HEK293T (cell line): ENCODE data around the gene GHITM.
A peak's percentile ranks its signal among the peaks of the same experiment; 100 is the strongest.

Experiments
- CTCF ChIA-PET: fragments of 350-600 bp; formaldehyde crosslinking; extraction: SDS; loops from one replicate; lab custom pipeline; 2021; ENCODE audit warnings: antibody characterized with exemption, inconsistent platforms; lab: Yijun Ruan, JAX
- POLR2A ChIA-PET: fragments of 350-600 bp; formaldehyde crosslinking; extraction: SDS; loops from one replicate; lab custom pipeline; 2020; ENCODE audit warnings: antibody characterized with exemption, inconsistent platforms; lab: Yijun Ruan, JAX
- DNase-seq: peaks from one replicate; pipeline ENCODE4 v3.0.0; 2012; ENCODE audit warnings: mixed read lengths; ENCODE audit errors: extremely low spot score
- ARNT ChIP-seq: fragments of 450-650 bp; IDR thresholded peaks from 2 replicates; pipeline ENCODE4 v1.6.1; 2017; ENCODE audit warnings: mild to moderate bottlenecking
- BHLHE40 ChIP-seq: fragments of 450-650 bp; IDR thresholded peaks from 2 replicates; pipeline ENCODE4 v1.6.1; 2016; ENCODE audit warnings: mild to moderate bottlenecking, moderate library complexity, borderline replicate concordance
- CTBP1 ChIP-seq: fragments of 450-650 bp; IDR thresholded peaks from 2 replicates; pipeline ENCODE4 v1.6.1; 2016; ENCODE audit warnings: borderline replicate concordance
- ELF4 ChIP-seq: fragments of 450-650 bp; IDR thresholded peaks from 2 replicates; pipeline ENCODE4 v1.6.1; 2017; ENCODE audit warnings: antibody characterized with exemption
- FOXA1 ChIP-seq: fragments of 450-650 bp; IDR thresholded peaks from 2 replicates; pipeline ENCODE4 v1.6.1; 2016; ENCODE audit warnings: mild to moderate bottlenecking
- FOXK2 ChIP-seq: fragments of 450-650 bp; IDR thresholded peaks from 2 replicates; pipeline ENCODE4 v1.6.1; 2016; ENCODE audit warnings: mild to moderate bottlenecking
- FOXM1 ChIP-seq: fragments of 450-650 bp; IDR thresholded peaks from 2 replicates; pipeline ENCODE4 v1.6.1; 2017; ENCODE audit warnings: mild to moderate bottlenecking, borderline replicate concordance
- HDGF ChIP-seq: fragments of 450-650 bp; IDR thresholded peaks from 2 replicates; pipeline ENCODE4 v1.6.1; 2017; ENCODE audit warnings: antibody characterized with exemption, borderline replicate concordance
- L3MBTL2 ChIP-seq: fragments of 450-650 bp; conservative IDR thresholded peaks from 2 replicates; pipeline ENCODE4 v1.6.1; 2016; ENCODE audit warnings: mild to moderate bottlenecking
- LEF1 ChIP-seq: fragments of 450-650 bp; IDR thresholded peaks from 2 replicates; pipeline ENCODE4 v1.6.1; 2017; ENCODE audit warnings: mild to moderate bottlenecking, borderline replicate concordance
- NFRKB ChIP-seq: fragments of 450-650 bp; IDR thresholded peaks from 2 replicates; pipeline ENCODE4 v1.6.1; 2016; ENCODE audit warnings: mild to moderate bottlenecking, moderate library complexity
- SP1 ChIP-seq: fragments of 450-650 bp; IDR thresholded peaks from 2 replicates; pipeline ENCODE4 v1.6.1; 2017
- SUZ12 ChIP-seq: fragments of 450-650 bp; IDR thresholded peaks from 2 replicates; pipeline ENCODE4 v1.6.1; 2016; ENCODE audit warnings: mild to moderate bottlenecking
- TARDBP ChIP-seq: fragments of 450-650 bp; IDR thresholded peaks from 2 replicates; pipeline ENCODE4 v1.6.1; 2016
- ZNF384 ChIP-seq: fragments of 450-650 bp; IDR thresholded peaks from 2 replicates; pipeline ENCODE4 v1.6.1; 2016
- TF ChIP-seq, protein P1 (sequence below): fragments of 450-650 bp; IDR thresholded peaks from 2 replicates; pipeline ENCODE4 v1.6.1; 2016

The GHITM gene

DNA sequence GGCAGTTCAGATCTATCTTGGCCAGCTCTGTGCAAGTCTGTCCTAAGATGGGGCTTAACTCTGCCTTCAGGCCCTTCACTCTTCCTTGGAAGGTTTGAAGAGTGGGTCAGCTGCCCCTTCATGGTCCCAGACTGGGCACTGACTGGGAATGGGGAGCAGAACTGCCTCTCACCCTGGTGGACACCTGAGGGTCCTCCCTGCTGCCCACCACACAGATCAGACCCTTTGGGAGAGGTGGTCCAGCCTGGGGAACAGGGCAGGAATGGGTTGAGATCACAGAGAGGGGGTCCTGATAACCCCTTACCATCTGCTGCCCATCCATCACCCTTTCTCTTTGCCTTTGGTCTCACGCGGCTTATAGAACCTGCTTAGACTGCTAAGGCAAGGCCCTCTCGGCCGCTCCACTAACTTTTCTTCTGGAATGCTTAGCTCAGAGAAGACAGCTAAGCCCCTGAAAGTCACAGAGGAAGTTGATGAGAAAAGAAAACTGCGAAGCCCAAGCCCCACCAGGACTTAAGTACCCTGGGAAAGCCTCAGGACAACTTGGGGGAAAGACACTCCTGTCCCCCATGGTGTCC is 54.6 kb downstream of the GHITM start:
- TF ChIP-seq ARNT (no peak), NFRKB (no peak), ELF4 (no peak), TARDBP (no peak), HDGF (no peak), LEF1 (no peak), FOXK2 (no peak), SP1 (no peak), CTBP1 (no peak), FOXM1 (no peak), ZNF384 (no peak), BHLHE40 (no peak)
- CTCF ChIA-PET, result no interaction called here
- no peak for DNase-seq
- POLR2A ChIA-PET, result no interaction called here

DNA sequence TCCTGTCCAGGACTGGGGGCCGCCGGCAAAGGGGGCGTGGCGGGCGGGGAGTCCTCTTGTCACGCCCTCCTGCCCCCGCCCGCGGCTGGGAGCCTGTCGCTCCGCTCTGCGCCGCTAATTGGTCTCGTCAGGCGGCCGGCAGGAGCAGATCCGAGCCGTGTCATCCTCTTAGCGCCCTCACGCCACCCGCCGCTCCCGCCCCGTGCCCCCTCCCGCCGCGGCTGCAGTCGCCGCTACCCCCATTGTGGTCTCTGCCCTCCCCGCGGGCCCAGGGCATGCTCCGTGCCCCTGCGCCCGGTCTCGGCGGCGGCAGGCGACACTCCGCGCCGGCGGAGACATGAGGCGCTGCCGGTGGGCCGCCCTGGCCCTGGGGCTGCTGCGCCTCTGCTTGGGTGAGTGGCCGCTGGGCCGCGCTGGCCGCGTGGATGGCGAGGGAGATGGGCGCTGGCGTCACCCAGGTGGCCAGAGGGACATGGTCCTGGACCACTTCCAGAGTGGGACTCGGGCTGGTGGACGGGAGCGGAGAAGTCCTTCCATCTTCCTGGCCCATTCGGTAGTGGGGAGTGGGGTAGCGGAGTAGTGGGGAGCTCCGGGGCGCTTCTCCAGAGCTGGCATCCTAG is 55.2 kb downstream of the GHITM start, which contains the start of gene CDHR1:
Gene CDHR1, plus strand, starts transcription at position 114 of the 620 bp plus-strand sequence. Its CDS starts 224 bp downstream, at position 338.
- peak; percentile 68 for DNase-seq
- TF ChIP-seq L3MBTL2 (no peak), NFRKB (no peak), BHLHE40 (no peak), ZNF384 (no peak), SUZ12 (no peak), HDGF (no peak), FOXK2 (no peak), ARNT (no peak), LEF1 (no peak), CTBP1 (no peak), TARDBP (no peak), FOXA1 (no peak), SP1 (no peak)
- ChIA-PET CTCF (no interaction called here), POLR2A (no interaction called here)

DNA sequence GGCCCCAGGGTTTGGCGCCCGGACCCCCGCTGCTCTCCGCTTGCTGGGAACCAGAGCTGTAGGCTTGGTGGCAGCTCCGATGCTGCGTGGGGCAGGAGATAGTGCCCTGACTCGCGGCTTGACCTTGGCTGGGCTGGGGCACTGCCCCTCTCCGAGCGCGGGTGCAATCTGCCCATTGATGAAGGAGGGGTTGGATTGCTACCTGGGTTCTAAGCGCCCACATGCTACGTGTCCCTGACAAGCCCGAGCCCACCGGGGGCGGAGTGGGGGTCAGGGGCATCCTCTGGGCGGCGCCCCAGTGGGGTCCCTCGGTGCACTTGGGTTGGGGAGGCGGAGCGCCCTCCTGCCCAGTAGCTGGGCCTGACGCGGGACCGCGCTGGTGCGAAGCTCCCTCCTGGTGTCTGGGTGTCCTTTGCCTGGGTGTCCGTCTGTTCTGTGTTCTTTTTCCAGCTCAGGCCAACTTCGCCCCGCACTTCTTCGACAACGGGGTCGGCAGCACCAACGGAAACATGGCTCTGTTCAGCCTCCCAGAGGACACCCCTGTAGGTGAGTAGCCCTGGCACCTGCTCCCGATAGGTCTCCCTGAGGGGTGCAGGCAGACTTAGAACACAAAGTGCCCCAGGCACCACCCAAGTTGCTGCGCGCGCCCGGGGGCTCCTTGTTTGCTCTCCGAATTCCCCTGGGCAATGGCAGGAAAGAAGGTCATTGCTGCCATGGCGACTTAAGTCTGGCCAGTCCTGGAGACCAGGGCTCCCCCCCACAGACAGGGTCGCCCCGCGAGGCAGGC is 55.9 kb downstream of the GHITM start:
- POLR2A ChIA-PET, result no interaction called here
- no peak for DNase-seq
- CTCF ChIA-PET, result interaction anchor here (1.0 kb wide), 1 partner anchor 47 kb away, joined by 3 read pairs; no protein-coding TSS in a partner anchor

DNA sequence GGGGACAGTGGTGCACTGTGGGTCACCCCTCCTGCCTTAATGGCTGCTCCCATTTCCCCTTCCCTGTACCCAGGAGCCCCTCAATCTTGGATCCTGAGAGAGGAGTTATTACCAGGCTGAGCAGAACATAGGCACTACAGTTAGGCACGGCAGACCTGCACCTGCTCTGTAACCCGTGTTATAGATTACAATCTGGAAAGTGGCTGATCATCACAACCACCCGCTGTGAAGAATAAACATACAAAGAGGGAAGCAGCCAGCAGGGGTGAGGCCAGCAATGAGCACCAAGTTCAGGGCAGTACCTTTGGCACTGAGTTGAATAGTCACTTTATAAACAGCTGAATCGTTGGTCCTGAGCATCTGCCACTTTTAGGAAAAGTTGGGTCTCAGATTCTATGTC is 56.8 kb downstream of the GHITM start:
- peak; percentile 31 for DNase-seq
- POLR2A ChIA-PET, result no interaction called here
- TF ChIP-seq FOXM1 (no peak), NFRKB (no peak), SP1 (no peak), ARNT (no peak), ZNF384 (no peak), BHLHE40 (no peak), L3MBTL2 (no peak), HDGF (no peak), CTBP1 (no peak), FOXA1 (no peak), LEF1 (no peak), ELF4 (no peak)
- TF ChIP-seq, protein P1, sequence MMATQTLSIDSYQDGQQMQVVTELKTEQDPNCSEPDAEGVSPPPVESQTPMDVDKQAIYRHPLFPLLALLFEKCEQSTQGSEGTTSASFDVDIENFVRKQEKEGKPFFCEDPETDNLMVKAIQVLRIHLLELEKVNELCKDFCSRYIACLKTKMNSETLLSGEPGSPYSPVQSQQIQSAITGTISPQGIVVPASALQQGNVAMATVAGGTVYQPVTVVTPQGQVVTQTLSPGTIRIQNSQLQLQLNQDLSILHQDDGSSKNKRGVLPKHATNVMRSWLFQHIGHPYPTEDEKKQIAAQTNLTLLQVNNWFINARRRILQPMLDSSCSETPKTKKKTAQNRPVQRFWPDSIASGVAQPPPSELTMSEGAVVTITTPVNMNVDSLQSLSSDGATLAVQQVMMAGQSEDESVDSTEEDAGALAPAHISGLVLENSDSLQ, result no peak
- CTCF ChIA-PET, result interaction anchor here (1.0 kb wide), 1 partner anchor 48 kb away, joined by 3 read pairs; no protein-coding TSS in a partner anchor

More for the DNA sequence above, 55.9 kb downstream of the GHITM start:
- no peak for TF ChIP-seq ZNF384
- TF ChIP-seq BHLHE40, result no peak
- TF ChIP-seq ARNT, result no peak
- no peak for TF ChIP-seq TARDBP
- no peak for TF ChIP-seq ELF4
- no peak for TF ChIP-seq L3MBTL2
- no peak for TF ChIP-seq SUZ12
- TF ChIP-seq FOXK2, result no peak
- TF ChIP-seq NFRKB, result no peak
- TF ChIP-seq CTBP1, result no peak
- no peak for TF ChIP-seq LEF1
- TF ChIP-seq FOXM1, result no peak

DNA sequence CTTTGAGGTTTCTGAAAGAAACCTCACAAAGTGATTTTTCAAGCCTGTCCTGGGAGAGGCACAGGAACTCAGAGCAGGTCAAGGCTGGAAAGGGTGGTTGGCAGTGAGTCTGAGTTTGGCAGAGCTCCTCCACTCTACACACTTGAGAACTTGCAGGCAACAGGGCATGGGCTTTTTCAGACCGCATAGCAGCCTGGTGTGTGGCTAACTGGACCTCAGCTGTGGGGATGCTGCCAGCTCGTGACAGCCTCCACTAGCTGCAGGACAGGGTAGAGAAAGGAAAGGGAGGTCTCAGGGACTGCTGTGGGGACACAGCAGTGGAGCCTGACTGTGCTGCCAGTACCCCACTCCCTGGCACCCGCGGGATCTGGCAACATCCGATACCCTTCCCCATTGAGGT is 57.6 kb downstream of the GHITM start:
- POLR2A ChIA-PET, result no interaction called here

DNA sequence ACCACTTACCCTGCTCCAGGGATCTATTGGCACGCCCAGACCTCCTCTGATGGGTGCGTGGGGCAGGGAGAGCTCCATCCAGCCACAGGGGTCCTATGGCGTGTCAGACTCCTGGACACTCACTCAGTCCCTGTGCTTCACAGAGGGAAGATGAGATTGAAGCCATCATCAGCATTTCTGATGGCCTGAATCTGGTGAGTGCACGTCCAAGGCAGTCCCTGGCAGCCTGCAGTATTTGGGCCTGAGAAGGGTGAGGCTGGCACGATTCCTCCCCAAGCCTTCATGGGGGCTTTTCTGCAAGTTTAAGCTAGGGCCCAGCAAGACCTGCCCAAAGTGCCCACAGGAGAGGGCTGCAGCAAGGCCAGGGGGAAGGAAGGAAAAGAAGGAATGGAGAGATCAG is 58.3 kb downstream of the GHITM start:
- POLR2A ChIA-PET, result no interaction called here
- no peak for TF ChIP-seq SP1
- no peak for TF ChIP-seq L3MBTL2
- no peak for TF ChIP-seq TARDBP
- no peak for TF ChIP-seq BHLHE40
- TF ChIP-seq LEF1, result no peak
- TF ChIP-seq ELF4, result no peak
- TF ChIP-seq SUZ12, result no peak
- TF ChIP-seq, protein P1, result no peak
- TF ChIP-seq HDGF, result no peak
- TF ChIP-seq FOXA1, result no peak
- no peak for TF ChIP-seq CTBP1
- no peak for DNase-seq
- CTCF ChIA-PET, result interaction anchor here (1.1 kb wide), 1 partner anchor 12 kb away, joined by 7 read pairs; no protein-coding TSS in a partner anchor

More for the DNA sequence above, 57.6 kb downstream of the GHITM start:
- DNase-seq, result no peak
- CTCF ChIA-PET, result interaction anchor here (1.1 kb wide), 1 partner anchor 13 kb away, joined by 7 read pairs; no protein-coding TSS in a partner anchor
- TF ChIP-seq LEF1 (no peak), TARDBP (no peak), NFRKB (no peak), ELF4 (no peak), FOXA1 (no peak), BHLHE40 (no peak), SUZ12 (no peak)
